Naive thymus-derived CD4-positive, alpha-beta T cell (primary cell): ENCODE results near the gene CKS2. TPM values are rescaled to one million over a fixed set of nuclear protein-coding genes. Genes with fewer than 3 reads are reported as not detected.
"Not testable (repeated sequence)": the region's sequence is repeated elsewhere in the genome, so short reads cannot be mapped to it uniquely, and the experiment has no call there.

Experiments
- ATAC-seq: fragments of 150-1000 bp; cut with Tn5 transposase; 2 replicates; pipeline ENCODE4 v1.10.0; 2021; ENCODE audit warnings: mild to moderate bottlenecking, moderate library complexity
- CTCF ChIA-PET: fragments of 350-600 bp; sonication (Branson Sonifier 250); formaldehyde crosslinking; loops from one replicate; lab custom pipeline; 2021; ENCODE audit warnings: antibody characterized with exemption; lab: Charles Lee
- POLR2A ChIA-PET: fragments of 350-600 bp; sonication (Branson Sonifier 250); formaldehyde crosslinking; loops from one replicate; lab custom pipeline; 2021; ENCODE audit warnings: antibody characterized with exemption, inconsistent platforms; lab: Charles Lee
- DNase-seq, 9 donors: peaks; one replicate each; pipeline versions ENCODE4 v3.0.0 to v3.0.0-alpha.2; 2020 to 2022; ENCODE audit warnings: mixed read lengths in 1 of 9
- H3K27ac ChIP-seq: one replicate; pipeline ENCODE4 v1.7.0; 2013; ENCODE audit warnings: mild to moderate bottlenecking, low read depth, low read length, moderate library complexity
- H3K27me3 ChIP-seq, 2 donors: one replicate each; pipeline ENCODE4 v1.7.0; 2013; ENCODE audit warnings: low read length in 2 of 2, mild to moderate bottlenecking in 2 of 2, moderate library complexity in 2 of 2; ENCODE audit not compliant: control insufficient read depth in 2 of 2, insufficient read depth in 2 of 2
- H3K36me3 ChIP-seq, 3 experiments: 1 replicate in 2 of 3; 2 replicates in 1 of 3; pipeline ENCODE4 v1.7.0; 2013; ENCODE audit warnings: low read length in 3 of 3, mild to moderate bottlenecking in 3 of 3, moderate library complexity in 1 of 3; ENCODE audit not compliant: insufficient read depth in 3 of 3, control insufficient read depth in 2 of 3
- H3K4me1 ChIP-seq, 2 donors: one replicate each; pipeline ENCODE4 v1.7.0; 2013; ENCODE audit warnings: low read length in 2 of 2, mild to moderate bottlenecking in 2 of 2, moderate library complexity in 1 of 2; ENCODE audit not compliant: control insufficient read depth in 2 of 2, insufficient read depth in 2 of 2
- H3K4me3 ChIP-seq: 2 replicates; pipeline ENCODE4 v1.7.0; 2013; ENCODE audit warnings: mild to moderate bottlenecking, low read length
- H3K9me3 ChIP-seq, 3 experiments: 1 replicate in 2 of 3; 2 replicates in 1 of 3; pipeline ENCODE4 v1.7.0; 2013; ENCODE audit warnings: low read length in 3 of 3; ENCODE audit not compliant: control insufficient read depth in 2 of 3
- H3K27ac Mint-ChIP-seq, 9 donors: one replicate each; pipeline ENCODE4 v1.8.0; 2020 to 2022; ENCODE audit warnings: mixed read lengths in 9 of 9, mild to moderate bottlenecking in 8 of 9, moderate library complexity in 5 of 9, inconsistent platforms in 2 of 9
- H3K27me3 Mint-ChIP-seq, 5 donors: one replicate each; pipeline ENCODE4 v1.8.0; 2021 to 2022; ENCODE audit warnings: mixed read lengths in 5 of 5, mild to moderate bottlenecking in 1 of 5
- H3K36me3 Mint-ChIP-seq, 5 donors: one replicate each; pipeline ENCODE4 v1.8.0; 2020 to 2022; ENCODE audit warnings: mixed read lengths in 5 of 5, mild to moderate bottlenecking in 3 of 5, inconsistent platforms in 1 of 5
- H3K4me1 Mint-ChIP-seq, 7 donors: one replicate each; pipeline ENCODE4 v1.8.0; 2020 to 2022; ENCODE audit warnings: mixed read lengths in 7 of 7, mild to moderate bottlenecking in 3 of 7, inconsistent platforms in 1 of 7
- H3K4me3 Mint-ChIP-seq, 10 donors: one replicate each; pipeline ENCODE4 v1.8.0; 2020 to 2022; ENCODE audit warnings: mild to moderate bottlenecking in 10 of 10, mixed read lengths in 10 of 10, moderate library complexity in 6 of 10, inconsistent platforms in 2 of 10
- H3K9me3 Mint-ChIP-seq, 11 donors: one replicate each; pipeline ENCODE4 v1.8.0; 2020 to 2022; ENCODE audit warnings: mixed read lengths in 11 of 11, mild to moderate bottlenecking in 4 of 11, inconsistent platforms in 1 of 11, moderate library complexity in 1 of 11
- intact Hi-C, 2 donors: fragments of 100-400 bp; cut with micrococcal nuclease; formaldehyde crosslinking; loops; one replicate each; pipeline ENCODE4 v1.15.1; 2023
- polyA plus RNA-seq, 2 donors: library from polyadenylated mRNA; unstranded; fragments of 300-500 nt; fragmentation: Illumina TruSeq; gene quantifications; one replicate each; pipeline ENCODE4 v1.2.3, GENCODE V29; 2021
- total RNA-seq, 6 experiments: library from RNA in 5 of 6; stranded (reverse) in 5 of 6; gene quantifications; 1 replicate in 5 of 6; 2 replicates in 1 of 6; pipeline ENCODE4 v1.2.3 and lab custom pipeline; 2021 to 2026

Gene CKS2
- total and polyA plus RNA-seq, 7 experiments from 2014 or later = 5.2 to 121 (median 8.0) TPM

DNA sequence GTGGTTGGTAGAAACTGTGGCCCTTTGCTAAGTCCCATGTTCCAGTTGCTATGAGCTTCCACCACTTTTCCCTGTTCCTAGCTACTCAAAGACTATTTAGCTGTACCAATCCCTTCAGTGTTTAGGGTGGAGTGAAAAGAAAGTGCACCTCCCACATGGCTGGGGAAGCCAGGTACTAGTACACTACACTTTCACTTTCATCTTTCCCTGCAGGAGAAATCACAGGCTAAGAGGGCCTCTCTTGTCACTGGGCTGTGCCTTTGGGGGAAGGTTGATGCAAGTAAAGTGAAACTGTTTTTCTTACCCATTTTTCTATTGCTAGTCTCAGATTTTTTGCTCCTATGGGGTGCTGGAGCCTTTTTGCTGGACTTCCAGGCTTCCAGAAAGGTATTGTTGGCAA is 33.5 kb upstream of the CKS2 start:
- H3K27ac Mint-ChIP-seq = peak overlapping the region in 6 of 9 donors; percentile 13 to 63 (median 38)
- DNase-seq = peak in 4 of 9 donors; percentile 10 to 30 (median 20)
- Histone ChIP-seq H3K9me3 (peaks cover 0 to 19% (median 4%) of the 10 kb centered on the region in 3 experiments), H3K36me3 (no peaks in the 10 kb centered on the region), H3K4me1 (peaks cover 8 to 11% of the 10 kb centered on the region in 2 donors), H3K4me3 (no peak overlapping the region), H3K27me3 (no peaks in the 10 kb centered on the region), H3K27ac (no peak overlapping the region)
- peak; percentile 40 for ATAC-seq
- peaks cover 14 to 26% (median 24%) of the 10 kb centered on the region in 7 donors for H3K4me1 Mint-ChIP-seq
- H3K36me3 Mint-ChIP-seq = peaks cover 4 to 29% (median 19%) of the 10 kb centered on the region in 5 donors
- ChIA-PET CTCF (interaction anchor here (0.8 kb wide), 1 partner anchor 14 kb away, joined by 3 read pairs; no protein-coding TSS in a partner anchor), POLR2A (no interaction called here)
- intact Hi-C loops = loop anchor here in 1 of 2 donors (5.0 kb wide), 1 partner anchor 100 kb away; the partner anchor contains the start of gene SHC3
- H3K9me3 Mint-ChIP-seq = peaks cover 0 to 36% (median 20%) of the 10 kb centered on the region in 11 donors
- peaks cover 7 to 13% (median 10%) of the 10 kb centered on the region in 5 donors for H3K27me3 Mint-ChIP-seq
- H3K4me3 Mint-ChIP-seq = peak overlapping the region in 7 of 10 donors; percentile 42 to 64 (median 58)

DNA sequence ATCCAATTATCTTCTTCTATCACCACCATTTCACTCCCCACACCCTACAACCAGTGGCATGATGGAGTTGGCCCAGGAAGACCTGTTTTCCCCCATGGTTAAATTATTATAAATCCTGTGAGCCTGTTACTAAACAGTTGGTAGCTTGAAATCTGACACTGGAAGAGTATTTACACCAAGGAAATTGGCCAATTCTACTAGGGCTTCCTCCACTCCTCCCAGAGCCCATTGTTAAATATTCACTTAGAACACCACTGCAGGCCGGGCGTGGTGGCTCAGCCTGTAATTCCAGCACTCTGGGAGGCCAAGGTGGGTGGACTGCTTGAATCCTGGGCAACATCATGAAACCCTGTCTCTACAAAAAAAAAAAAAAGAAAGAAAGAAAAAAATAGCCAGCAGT is 32.4 kb upstream of the CKS2 start:
- H3K4me1 ChIP-seq = peaks cover 8 to 11% of the 10 kb centered on the region in 2 donors
- H3K9me3 Mint-ChIP-seq = peaks cover 0 to 25% (median 11%) of the 10 kb centered on the region in 11 donors
- H3K4me1 Mint-ChIP-seq = peaks cover 14 to 26% (median 24%) of the 10 kb centered on the region in 7 donors
- H3K36me3 ChIP-seq = no peaks in the 10 kb centered on the region
- H3K4me3 Mint-ChIP-seq = no peak overlapping the region
- no peak overlapping the region for H3K4me3 ChIP-seq
- ChIA-PET CTCF (interaction anchor here (1.7 kb wide), 1 partner anchor 682 kb away, joined by 4 read pairs; no protein-coding TSS in a partner anchor), POLR2A (no interaction called here)
- H3K9me3 ChIP-seq = peaks cover 0 to 11% (median 0%) of the 10 kb centered on the region in 3 experiments
- H3K36me3 Mint-ChIP-seq = peaks cover 8 to 20% (median 11%) of the 10 kb centered on the region in 5 donors
- no peak overlapping the region for H3K27ac Mint-ChIP-seq
- intact Hi-C loops = loop anchor here in 1 of 2 donors (5.0 kb wide), 1 partner anchor 101 kb away; the partner anchor contains the start of gene SHC3
- ATAC-seq = no peak
- H3K27me3 Mint-ChIP-seq = peaks cover 0 to 8% (median 4%) of the 10 kb centered on the region in 5 donors
- no peak for DNase-seq
- no peak overlapping the region for H3K27ac ChIP-seq
- H3K27me3 ChIP-seq = no peaks in the 10 kb centered on the region

DNA sequence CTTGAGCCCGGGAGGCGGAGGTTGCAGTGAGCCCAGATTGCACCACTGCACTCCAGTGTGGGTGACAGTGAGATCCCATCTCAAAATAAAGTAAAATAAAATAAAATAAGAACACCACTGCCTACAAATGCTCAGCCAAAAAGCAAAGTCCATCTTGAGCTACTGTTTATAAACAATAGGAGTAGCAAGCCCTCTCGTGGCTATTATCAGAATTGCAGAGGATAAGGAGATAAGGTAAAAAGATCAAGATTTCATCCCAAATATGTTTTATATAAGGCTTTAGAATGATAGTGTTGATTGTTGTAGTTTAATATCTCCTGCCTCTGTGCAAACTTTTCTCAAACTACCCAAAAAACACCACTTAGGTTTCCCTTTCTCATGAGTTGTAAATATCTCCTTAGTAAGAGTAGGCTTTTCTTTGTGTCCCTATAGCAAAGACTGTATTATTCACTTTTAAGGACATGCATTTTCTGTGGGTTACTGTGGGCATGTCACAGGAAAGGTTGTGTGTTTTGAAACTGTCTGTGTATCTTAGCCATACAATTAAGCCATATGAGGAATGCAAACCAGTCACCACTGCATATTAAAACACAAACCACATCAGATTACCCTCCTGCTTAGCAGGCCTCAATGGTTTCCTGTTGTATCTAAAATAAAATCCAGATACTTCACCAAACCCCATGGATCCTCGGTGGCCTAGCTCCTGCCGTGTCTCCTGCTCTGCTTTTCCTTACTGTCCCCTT is 31.8 kb upstream of the CKS2 start:
- Histone ChIP-seq H3K9me3 (peaks cover 0 to 5% (median 0%) of the 10 kb centered on the region in 3 experiments), H3K4me1 (peaks cover 8 to 11% of the 10 kb centered on the region in 2 donors), H3K27ac (no peak overlapping the region), H3K4me3 (no peak overlapping the region), H3K27me3 (no peaks in the 10 kb centered on the region), H3K36me3 (no peaks in the 10 kb centered on the region)
- intact Hi-C loops = loop anchor here in 1 of 2 donors (5.0 kb wide), 1 partner anchor 102 kb away; the partner anchor contains the start of gene SHC3
- POLR2A ChIA-PET = no interaction called here
- H3K4me1 Mint-ChIP-seq = peaks cover 14 to 26% (median 24%) of the 10 kb centered on the region in 7 donors
- peak; percentile 63 for ATAC-seq
- H3K27ac Mint-ChIP-seq = no peak overlapping the region
- H3K9me3 Mint-ChIP-seq = peaks cover 0 to 18% (median 7%) of the 10 kb centered on the region in 11 donors
- H3K27me3 Mint-ChIP-seq = peaks cover 0 to 11% (median 0%) of the 10 kb centered on the region in 5 donors
- DNase-seq = peak in 5 of 9 donors; percentile 16 to 36 (median 25)
- peaks cover 4 to 19% (median 9%) of the 10 kb centered on the region in 5 donors for H3K36me3 Mint-ChIP-seq
- CTCF ChIA-PET = interaction anchor here (1.7 kb wide), 1 partner anchor 683 kb away, joined by 4 read pairs; no protein-coding TSS in a partner anchor
- no peak overlapping the region for H3K4me3 Mint-ChIP-seq

DNA sequence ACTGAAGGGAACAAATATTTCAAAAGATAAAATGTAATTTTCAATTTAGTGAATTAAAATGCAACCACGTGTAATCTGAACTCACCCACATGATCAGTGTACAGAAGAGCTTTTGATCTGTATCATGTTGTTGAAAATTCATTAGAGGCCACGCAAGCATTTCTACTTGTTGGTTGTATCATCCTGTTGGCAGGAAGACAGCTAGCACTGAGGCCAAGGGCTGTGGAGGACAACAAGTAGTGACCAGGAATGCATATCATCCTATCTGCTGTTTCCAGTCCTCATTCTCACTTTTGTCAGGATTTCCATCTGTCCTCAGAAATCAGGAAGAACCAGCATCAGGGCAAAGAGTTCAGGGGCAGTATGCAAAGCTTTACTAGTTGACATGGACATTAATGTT is 29.9 kb upstream of the CKS2 start:
- Mint-ChIP-seq H3K27me3 (peaks cover 0 to 12% (median 0%) of the 10 kb centered on the region in 5 donors), H3K36me3 (peaks cover 4 to 16% (median 6%) of the 10 kb centered on the region in 5 donors), H3K9me3 (peaks cover 0 to 6% (median 4%) of the 10 kb centered on the region in 11 donors), H3K4me3 (peak overlapping the region in 3 of 10 donors; percentile 9 to 49 (median 26)), H3K27ac (no peak overlapping the region), H3K4me1 (peaks cover 14 to 26% (median 24%) of the 10 kb centered on the region in 7 donors)
- no peaks in the 10 kb centered on the region for H3K27me3 ChIP-seq
- H3K4me1 ChIP-seq = peaks cover 8 to 11% of the 10 kb centered on the region in 2 donors
- ATAC-seq (no peak), DNase-seq (no peak)
- ChIA-PET POLR2A (no interaction called here), CTCF (no interaction called here)
- no peak overlapping the region for H3K27ac ChIP-seq
- H3K36me3 ChIP-seq = no peaks in the 10 kb centered on the region
- H3K4me3 ChIP-seq = no peak overlapping the region
- H3K9me3 ChIP-seq = no peaks in the 10 kb centered on the region
- intact Hi-C loops = no loop called here

DNA sequence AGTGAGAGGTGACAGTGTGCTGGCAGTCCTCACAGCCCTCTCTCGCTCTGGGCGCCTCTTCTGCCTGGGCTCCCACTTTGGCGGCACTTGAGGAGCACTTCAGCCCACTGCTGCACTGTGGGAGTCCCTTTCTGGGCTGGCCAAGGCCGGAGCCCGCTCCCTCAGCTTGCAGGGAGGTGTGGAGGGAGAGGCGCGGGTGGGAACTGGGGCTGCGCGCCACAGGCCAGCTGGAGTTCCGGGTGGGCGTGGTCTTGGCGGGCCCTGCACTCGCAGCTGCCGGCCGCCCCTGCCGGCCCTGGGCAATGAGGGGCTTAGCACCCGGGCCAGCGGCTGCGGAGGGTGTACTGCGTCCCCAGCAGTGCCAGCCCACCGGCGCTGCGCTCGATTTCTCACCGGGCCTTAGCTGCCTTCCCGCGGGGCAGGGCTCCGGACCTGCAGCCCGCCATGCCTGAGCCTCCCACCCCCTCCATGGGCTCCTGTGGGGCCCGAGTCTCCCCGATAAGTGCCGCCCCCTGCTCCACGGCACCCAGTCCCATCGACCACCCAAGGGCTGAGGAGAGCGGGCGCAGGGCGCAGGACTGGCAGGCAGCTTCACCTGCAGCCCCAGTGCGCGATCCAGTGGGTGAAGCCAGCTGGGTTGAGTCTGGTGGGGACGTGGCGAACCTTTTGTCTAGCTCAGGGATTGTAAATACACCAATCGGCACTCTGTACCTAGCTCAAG is 28.6 kb upstream of the CKS2 start:
- DNase-seq, H3K36me3 ChIP-seq, H3K27me3 ChIP-seq, CTCF ChIA-PET, ATAC-seq, H3K4me3 ChIP-seq, H3K9me3 ChIP-seq, intact Hi-C loops, H3K4me1 ChIP-seq, H3K9me3 Mint-ChIP-seq, H3K27ac ChIP-seq, H3K27ac Mint-ChIP-seq: not testable (repeated sequence)
- peaks cover 0 to 12% (median 0%) of the 10 kb centered on the region in 5 donors for H3K27me3 Mint-ChIP-seq
- peaks cover 2 to 14% (median 13%) of the 10 kb centered on the region in 7 donors for H3K4me1 Mint-ChIP-seq
- POLR2A ChIA-PET = interaction anchor here (0.8 kb wide), 1 partner anchor 23 kb away, joined by 4 read pairs; no protein-coding TSS in a partner anchor
- H3K4me3 Mint-ChIP-seq = peak overlapping the region in 6 of 10 donors; percentile 25 to 67 (median 42)
- H3K36me3 Mint-ChIP-seq = peaks cover 0 to 20% (median 3%) of the 10 kb centered on the region in 5 donors

DNA sequence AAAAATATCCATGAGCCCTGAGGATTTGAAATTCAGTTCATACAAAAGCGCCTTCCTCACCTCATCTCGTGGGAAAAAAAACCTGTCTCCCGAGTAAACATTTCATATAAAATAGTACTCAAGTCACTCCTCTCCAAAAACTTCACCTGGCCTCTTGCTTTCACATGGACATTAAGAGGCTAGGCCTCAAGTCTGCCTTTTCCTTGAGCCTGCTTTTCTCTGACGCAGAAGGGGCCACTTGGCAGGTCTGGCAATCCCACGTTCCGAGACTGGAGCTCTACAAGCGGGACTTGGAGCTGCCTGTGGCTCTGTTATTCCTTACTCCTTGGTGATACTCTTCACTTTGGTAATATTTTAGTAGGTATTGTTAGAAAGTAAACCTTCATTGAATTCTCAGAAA is 26.9 kb upstream of the CKS2 start:
- ChIA-PET CTCF (no interaction called here), POLR2A (no interaction called here)
- H3K9me3 Mint-ChIP-seq = no peaks in the 10 kb centered on the region
- peak overlapping the region in 1 of 9 donors; percentile 43 for H3K27ac Mint-ChIP-seq
- H3K27me3 Mint-ChIP-seq = peaks cover 0 to 12% (median 0%) of the 10 kb centered on the region in 5 donors
- Histone ChIP-seq H3K27ac (no peak overlapping the region), H3K4me3 (no peak overlapping the region), H3K4me1 (peaks cover 0 to under 1% of the 10 kb centered on the region in 2 donors), H3K36me3 (no peaks in the 10 kb centered on the region), H3K27me3 (no peaks in the 10 kb centered on the region), H3K9me3 (no peaks in the 10 kb centered on the region)
- H3K36me3 Mint-ChIP-seq = peaks cover 0 to 28% (median 7%) of the 10 kb centered on the region in 5 donors
- H3K4me1 Mint-ChIP-seq = peaks cover 0 to 12% (median 9%) of the 10 kb centered on the region in 7 donors
- no peak for DNase-seq
- H3K4me3 Mint-ChIP-seq = peak overlapping the region in 2 of 10 donors; percentile 12 to 38
- no peak for ATAC-seq
- intact Hi-C loops = no loop called here
